Measurements from ENCODE around the gene TRIP10. TPM values are rescaled to one million over a fixed set of nuclear protein-coding genes. Genes with fewer than 3 reads are reported as not detected.
A peak's percentile ranks its signal among the peaks of the same experiment; 100 is the strongest.

TRIP10 gene
- total RNA-seq, 1 donor from 2014 or later = 31.2 TPM

DNA sequence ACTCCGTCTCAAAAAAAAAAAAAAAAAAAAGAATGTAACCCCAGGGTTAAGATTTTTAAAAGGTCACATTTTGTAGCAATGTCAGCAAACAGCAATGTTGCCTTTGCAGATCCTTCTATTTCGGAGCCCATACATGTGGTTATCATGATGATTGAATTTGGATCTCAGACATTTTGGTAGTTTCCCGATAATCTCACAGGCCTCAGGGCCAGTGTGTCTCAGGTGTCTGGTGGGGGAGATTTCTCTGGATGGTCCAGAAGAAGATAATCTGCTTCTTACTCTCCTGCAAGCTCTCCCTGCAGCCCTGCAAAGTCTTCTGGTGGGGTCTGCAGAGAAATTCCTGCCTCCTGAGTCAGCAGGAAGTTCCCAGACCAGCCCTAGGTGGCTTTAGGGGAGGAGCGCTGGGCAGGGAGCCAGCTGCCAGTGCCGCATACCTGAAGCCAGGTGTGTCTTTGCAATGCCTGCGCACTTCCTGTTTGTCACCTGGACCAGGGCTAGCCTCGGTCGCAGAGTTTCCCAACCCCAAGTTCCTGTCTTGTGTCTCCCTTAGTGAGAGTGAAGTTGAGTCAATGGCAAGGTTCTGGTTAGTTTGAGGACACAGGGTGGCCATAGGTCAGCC lies 26.4 kb downstream of the TRIP10 start:
- TF ChIP-seq, protein P1, sequence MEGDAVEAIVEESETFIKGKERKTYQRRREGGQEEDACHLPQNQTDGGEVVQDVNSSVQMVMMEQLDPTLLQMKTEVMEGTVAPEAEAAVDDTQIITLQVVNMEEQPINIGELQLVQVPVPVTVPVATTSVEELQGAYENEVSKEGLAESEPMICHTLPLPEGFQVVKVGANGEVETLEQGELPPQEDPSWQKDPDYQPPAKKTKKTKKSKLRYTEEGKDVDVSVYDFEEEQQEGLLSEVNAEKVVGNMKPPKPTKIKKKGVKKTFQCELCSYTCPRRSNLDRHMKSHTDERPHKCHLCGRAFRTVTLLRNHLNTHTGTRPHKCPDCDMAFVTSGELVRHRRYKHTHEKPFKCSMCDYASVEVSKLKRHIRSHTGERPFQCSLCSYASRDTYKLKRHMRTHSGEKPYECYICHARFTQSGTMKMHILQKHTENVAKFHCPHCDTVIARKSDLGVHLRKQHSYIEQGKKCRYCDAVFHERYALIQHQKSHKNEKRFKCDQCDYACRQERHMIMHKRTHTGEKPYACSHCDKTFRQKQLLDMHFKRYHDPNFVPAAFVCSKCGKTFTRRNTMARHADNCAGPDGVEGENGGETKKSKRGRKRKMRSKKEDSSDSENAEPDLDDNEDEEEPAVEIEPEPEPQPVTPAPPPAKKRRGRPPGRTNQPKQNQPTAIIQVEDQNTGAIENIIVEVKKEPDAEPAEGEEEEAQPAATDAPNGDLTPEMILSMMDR (IDR thresholded peaks at IDR 0.05; ENCODE audit: insufficient read depth, low read length, poor library complexity, severe bottlenecking) = no peak
- H3K36me3 ChIP-seq (ENCODE audit: control insufficient read depth, insufficient read depth, low read length) = peaks cover 1% of the 10 kb centered on the region
- peak; percentile 51 for DNase-seq (ENCODE audit: low read depth)
- no peaks in the 10 kb centered on the region for H3K27me3 ChIP-seq (ENCODE audit: control insufficient read depth, insufficient read depth, low read length)
- no peak overlapping the region for H3K4me3 ChIP-seq (ENCODE audit: low read depth, low read length)

DNA sequence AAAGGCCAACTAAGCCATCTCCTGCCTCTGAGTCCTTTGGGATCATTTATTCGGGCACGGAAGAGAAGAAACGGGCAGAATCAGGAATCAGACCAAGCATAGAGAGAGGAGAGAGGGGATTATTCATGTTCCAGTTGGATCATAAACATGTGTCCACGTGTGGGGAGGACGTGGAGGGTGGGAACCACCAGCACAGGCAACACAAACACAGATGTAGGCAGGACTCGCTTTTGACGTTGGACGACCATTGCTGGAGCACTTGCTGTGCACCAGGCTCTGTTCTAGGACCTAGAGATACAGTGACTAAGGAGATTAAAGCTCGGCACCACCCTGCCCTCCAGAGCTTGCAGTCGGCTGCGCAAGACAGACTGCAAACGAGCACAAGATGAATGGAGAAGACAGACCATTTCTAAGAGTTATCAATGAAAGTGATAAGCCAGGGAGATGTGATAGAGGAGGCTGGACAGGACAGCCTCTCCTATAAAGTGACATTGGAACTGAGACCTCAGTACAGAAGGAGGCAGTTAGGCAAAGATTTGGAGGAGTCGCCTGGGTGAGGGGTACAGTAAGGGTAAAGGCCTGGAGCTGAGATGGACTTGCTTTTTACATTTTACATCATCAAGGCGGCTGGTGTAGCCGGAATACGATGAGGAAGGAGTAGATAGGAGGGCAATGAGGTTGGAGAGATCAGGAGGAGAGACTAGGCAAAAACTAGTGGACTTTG lies 27.0 kb downstream of the TRIP10 start:
- no peak for DNase-seq (ENCODE audit: low read depth)
- H3K36me3 ChIP-seq (ENCODE audit: control insufficient read depth, insufficient read depth, low read length) = peaks cover 1% of the 10 kb centered on the region
- TF ChIP-seq, protein P1 (IDR thresholded peaks at IDR 0.05; ENCODE audit: insufficient read depth, low read length, poor library complexity, severe bottlenecking) = no peak
- H3K27me3 ChIP-seq (ENCODE audit: control insufficient read depth, insufficient read depth, low read length) = no peaks in the 10 kb centered on the region
- peak overlapping the region; percentile 65 for H3K4me3 ChIP-seq (ENCODE audit: low read depth, low read length)

DNA sequence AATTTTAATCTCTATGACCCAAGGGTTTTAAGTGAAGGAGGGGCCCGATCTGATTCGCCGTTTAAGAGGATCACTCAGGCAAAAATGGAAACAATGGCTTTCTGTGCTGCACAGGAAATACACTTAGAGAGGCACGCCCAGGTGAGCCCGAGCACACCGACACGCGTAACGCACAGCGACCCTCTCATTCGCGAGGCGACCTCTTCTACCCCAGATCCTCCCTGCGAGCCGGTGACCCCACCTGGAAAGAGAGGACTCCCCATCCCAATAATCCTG lies 27.5 kb downstream of the TRIP10 start:
- TF ChIP-seq, protein P1 (IDR thresholded peaks at IDR 0.05; ENCODE audit: insufficient read depth, low read length, poor library complexity, severe bottlenecking) = no peak
- no peak for DNase-seq (ENCODE audit: low read depth)

DNA sequence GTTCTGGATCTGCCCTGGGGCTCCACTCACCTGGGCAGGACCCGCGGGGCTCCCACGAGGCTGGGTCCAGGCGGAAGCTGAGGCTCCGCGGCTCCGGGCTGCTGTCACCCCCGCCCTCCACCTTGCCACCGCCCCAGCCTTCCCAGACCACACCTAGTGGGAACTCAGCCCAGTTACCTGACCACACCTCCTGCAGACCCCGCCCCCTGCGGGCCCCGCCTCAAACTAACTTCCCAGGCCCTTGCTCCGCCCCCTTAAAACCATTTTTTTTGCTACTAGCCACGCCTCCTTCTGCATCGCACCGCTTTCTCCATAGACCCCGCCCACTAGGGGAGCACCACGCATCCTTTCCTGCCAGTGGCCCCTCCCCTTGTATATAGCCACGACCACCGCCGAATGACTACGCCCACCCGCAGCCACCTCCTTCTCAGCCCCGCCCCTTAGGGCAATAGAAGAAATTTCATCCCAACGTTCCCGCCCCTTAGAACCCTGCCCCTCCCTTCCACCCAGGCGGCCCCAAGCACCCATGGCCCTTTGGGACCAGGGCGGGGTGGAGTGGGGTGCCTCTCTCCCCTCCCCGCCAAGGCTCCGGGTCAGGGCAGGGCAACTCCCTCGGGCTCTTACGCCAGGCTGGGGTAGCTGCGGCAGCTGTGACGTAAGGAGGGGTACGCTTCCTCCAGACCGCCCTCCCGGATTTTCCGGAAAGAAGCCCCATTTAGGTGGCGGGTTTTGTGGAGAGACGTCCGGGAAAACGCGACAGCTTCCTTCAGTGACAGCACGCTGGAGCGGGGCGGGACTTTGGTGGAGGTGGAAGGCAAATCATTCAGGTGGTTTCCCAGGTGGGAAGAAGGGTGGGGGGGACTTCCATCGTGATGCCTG lies 28.1 kb downstream of the TRIP10 start, which contains the start of gene SH2D3A:
SH2D3A (minus strand) TSS at position 79 of the 879 bp plus-strand sequence. CDS start 3,687 bp downstream, outside the sequence.
- TF ChIP-seq, protein P1 (IDR thresholded peaks at IDR 0.05; ENCODE audit: insufficient read depth, low read length, poor library complexity, severe bottlenecking) = no peak
- Histone ChIP-seq H3K27me3 (ENCODE audit: control insufficient read depth, insufficient read depth, low read length) (no peaks in the 10 kb centered on the region), H3K4me3 (ENCODE audit: low read depth, low read length) (peak within 1 kb of the TSS; percentile 65), H3K36me3 (ENCODE audit: control insufficient read depth, insufficient read depth, low read length) (peaks cover 1% of the 10 kb centered on the region)
- DNase-seq (ENCODE audit: low read depth) = no peak

More for the DNA sequence above, 27.5 kb downstream of the TRIP10 start:
- H3K36me3 ChIP-seq (ENCODE audit: control insufficient read depth, insufficient read depth, low read length) = peaks cover 1% of the 10 kb centered on the region
- no peaks in the 10 kb centered on the region for H3K27me3 ChIP-seq (ENCODE audit: control insufficient read depth, insufficient read depth, low read length)
- peak overlapping the region; percentile 65 for H3K4me3 ChIP-seq (ENCODE audit: low read depth, low read length)

DNA sequence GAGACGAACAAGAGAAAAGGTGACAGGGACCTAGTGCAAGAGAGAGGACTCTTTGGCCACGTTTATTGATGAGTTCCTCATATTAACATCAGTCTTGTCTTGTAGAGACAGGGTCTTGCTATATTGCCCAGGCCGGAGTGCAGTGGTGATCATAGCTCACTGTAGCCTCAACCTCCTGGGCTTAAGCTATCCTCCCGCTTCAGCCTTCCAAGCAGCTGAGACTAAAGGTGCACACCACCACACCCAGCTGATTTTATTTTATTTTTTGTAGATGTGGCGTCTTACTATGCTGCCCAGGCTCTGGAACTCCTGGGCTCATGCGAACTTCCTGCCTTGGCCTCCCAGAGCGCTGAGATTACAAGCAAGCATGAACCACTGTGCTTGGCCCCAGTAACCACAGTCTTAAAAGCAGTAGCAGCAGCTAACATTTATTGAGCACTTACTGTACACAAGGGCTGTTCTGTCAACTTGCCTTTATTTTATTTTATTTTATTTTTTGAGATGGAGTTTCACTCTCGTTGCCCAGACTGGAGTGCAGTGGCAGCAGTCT lies 28.8 kb downstream of the TRIP10 start:
- TF ChIP-seq, protein P1 (IDR thresholded peaks at IDR 0.05; ENCODE audit: insufficient read depth, low read length, poor library complexity, severe bottlenecking) = no peak
- peaks cover 1% of the 10 kb centered on the region for H3K36me3 ChIP-seq (ENCODE audit: control insufficient read depth, insufficient read depth, low read length)
- peaks cover 2% of the 10 kb centered on the region for H3K27me3 ChIP-seq (ENCODE audit: control insufficient read depth, insufficient read depth, low read length)
- DNase-seq (ENCODE audit: low read depth) = no peak
- no peak overlapping the region for H3K4me3 ChIP-seq (ENCODE audit: low read depth, low read length)

All from kidney epithelial cell (primary cell).